Measurements from ENCODE around the gene LRCH4.

Gene LRCH4

DNA sequence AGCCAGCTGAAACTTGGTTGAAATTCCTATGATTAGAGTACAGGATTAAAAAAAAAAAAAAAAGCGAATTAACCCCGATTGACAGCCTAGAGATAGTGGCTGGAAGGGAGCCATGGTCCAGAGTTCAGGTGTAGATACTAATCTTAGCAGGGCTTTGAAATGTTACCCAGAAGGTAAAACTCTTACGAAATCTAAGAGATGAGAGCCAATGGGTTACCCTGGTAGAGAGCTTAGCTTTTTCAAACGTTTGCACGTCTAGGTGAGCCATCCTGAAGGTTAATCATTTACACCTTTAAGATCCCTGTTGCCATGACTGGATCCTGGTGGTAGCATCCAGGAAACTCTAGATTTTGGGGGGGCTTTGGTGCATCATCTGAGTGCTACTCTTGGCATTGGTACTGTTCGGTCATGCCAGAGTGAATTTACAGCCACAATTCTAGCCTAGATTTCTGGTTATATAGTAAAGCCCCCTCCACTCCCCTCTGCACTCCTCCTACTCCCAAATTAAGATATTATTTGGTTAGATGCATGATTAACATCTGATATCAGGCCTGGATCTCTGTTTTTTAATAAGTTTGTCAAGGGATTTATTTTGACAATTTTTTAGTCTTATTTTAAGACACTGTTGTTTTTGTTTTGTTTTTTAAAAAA, 45.7 kb downstream of the LRCH4 start:
- Histone ChIP-seq H2AFZ (ENCODE audit: low read length) (peak overlapping the region; percentile 98), H3K4ac (ENCODE audit: low read length) (no peak overlapping the region), H3K18ac (ENCODE audit: low read length) (no peak overlapping the region), H2AK5ac (ENCODE audit: low read depth, low read length) (no peak overlapping the region), H2BK12ac (ENCODE audit: low read length) (no peak overlapping the region), H3K14ac (ENCODE audit: low read length) (no peak overlapping the region), H2BK5ac (ENCODE audit: low read length) (no peak overlapping the region), H3K27me3 (ENCODE audit: control insufficient read depth in 3 of 3, insufficient read depth in 3 of 3, low read depth in 1 of 3, low read length in 3 of 3) (peaks cover 0 to 3% (median 0%) of the 10 kb centered on the region in 3 experiments), H4K91ac (ENCODE audit: low read depth, low read length, poor library complexity) (no peak overlapping the region), H3K23ac (ENCODE audit: low read depth, low read length, poor library complexity) (no peak overlapping the region), H2BK15ac (ENCODE audit: low read length) (no peak overlapping the region), H2BK120ac (ENCODE audit: low read depth, low read length) (no peak overlapping the region), H3K4me3 (ENCODE audit: low read length in 2 of 2) (peak overlapping the region in 1 of 2 donors; percentile 80), H3K4me1 (ENCODE audit: control insufficient read depth in 2 of 2, insufficient read depth in 1 of 2, low read depth in 1 of 2, low read length in 2 of 2) (peaks cover 4 to 6% of the 10 kb centered on the region in 2 donors), H4K8ac (ENCODE audit: low read depth, low read length) (no peak overlapping the region), H3K9ac (ENCODE audit: low read depth, low read length, poor library complexity) (no peak overlapping the region), H3K4me2 (ENCODE audit: insufficient read depth, low read length, poor library complexity, severe bottlenecking) (peak overlapping the region; percentile 83), H3K27ac (replicated peaks; ENCODE audit: low read length) (no peak overlapping the region), H3K36me3 (replicated peaks in 1 of 2; ENCODE audit: control insufficient read depth in 2 of 2, insufficient read depth in 2 of 2, low read length in 2 of 2) (no peaks in the 10 kb centered on the region), H3K79me1 (ENCODE audit: low read depth, low read length) (no peaks in the 10 kb centered on the region), H3K9me3 (replicated peaks in 1 of 2; ENCODE audit: control insufficient read depth in 2 of 2, insufficient read depth in 1 of 2, low read depth in 1 of 2, low read length in 2 of 2) (no peaks in the 10 kb centered on the region)
- DNase-seq (ENCODE audit: low spot score), result no peak
- WGBS, 2 donors (ENCODE audit: extremely low coverage in 2 of 2, insufficient read length in 2 of 2, insufficient replicate concordance in 1 of 2), result no CpG with 5 or more reads among the region's 6 CpGs

DNA sequence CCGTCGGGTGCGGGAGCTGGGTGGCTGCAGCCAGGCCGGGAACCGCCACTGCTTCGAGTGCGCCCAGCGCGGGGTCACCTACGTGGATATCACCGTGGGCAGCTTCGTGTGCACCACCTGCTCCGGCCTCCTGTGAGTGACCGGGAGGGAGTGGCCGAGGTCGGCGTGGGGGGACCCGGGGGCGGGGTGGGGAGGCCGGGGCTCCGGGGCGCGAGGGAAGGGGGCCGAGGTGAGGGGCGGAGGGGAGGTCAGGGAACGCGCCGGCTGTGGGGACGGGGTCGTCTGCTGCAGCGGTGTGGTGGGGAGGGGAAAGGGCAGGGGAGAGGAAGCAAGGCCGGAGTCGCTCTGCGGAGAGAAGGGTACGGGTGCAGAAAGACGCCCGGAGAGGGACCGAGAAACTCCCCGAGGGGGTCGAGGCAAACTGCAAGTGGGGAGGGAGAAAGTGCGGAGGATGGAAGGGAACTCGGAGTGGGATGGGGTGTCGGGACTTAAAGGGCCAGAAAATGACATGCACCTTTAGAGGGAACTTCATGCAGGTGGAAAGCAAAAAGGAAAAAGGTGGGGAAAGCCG, 46.4 kb downstream of the LRCH4 start:
- peak overlapping the region; percentile 97 for H3K14ac ChIP-seq (ENCODE audit: low read length)
- no peak overlapping the region for H2AK5ac ChIP-seq (ENCODE audit: low read depth, low read length)
- H3K23ac ChIP-seq (ENCODE audit: low read depth, low read length, poor library complexity), result peak overlapping the region; percentile 98
- no peak overlapping the region for H4K8ac ChIP-seq (ENCODE audit: low read depth, low read length)
- peak overlapping the region; percentile 94 for H3K18ac ChIP-seq (ENCODE audit: low read length)
- peak overlapping the region; percentile 66 for H2BK5ac ChIP-seq (ENCODE audit: low read length)
- H3K4me3 ChIP-seq (ENCODE audit: low read length in 2 of 2), result peak overlapping the region; percentile 80 to 85
- H3K9me3 ChIP-seq (replicated peaks in 1 of 2; ENCODE audit: control insufficient read depth in 2 of 2, insufficient read depth in 1 of 2, low read depth in 1 of 2, low read length in 2 of 2), result no peaks in the 10 kb centered on the region
- no peak overlapping the region for H2BK12ac ChIP-seq (ENCODE audit: low read length)
- H2AFZ ChIP-seq (ENCODE audit: low read length), result peak overlapping the region; percentile 98
- no peaks in the 10 kb centered on the region for H3K36me3 ChIP-seq (replicated peaks in 1 of 2; ENCODE audit: control insufficient read depth in 2 of 2, insufficient read depth in 2 of 2, low read length in 2 of 2)
- H3K79me1 ChIP-seq (ENCODE audit: low read depth, low read length), result no peaks in the 10 kb centered on the region
- no peak overlapping the region for H4K91ac ChIP-seq (ENCODE audit: low read depth, low read length, poor library complexity)
- WGBS, 2 donors (ENCODE audit: extremely low coverage in 2 of 2, insufficient read length in 2 of 2, insufficient replicate concordance in 1 of 2), result no CpG with 5 or more reads among the region's 44 CpGs
- H2BK15ac ChIP-seq (ENCODE audit: low read length), result peak overlapping the region; percentile 49
- H3K27me3 ChIP-seq (ENCODE audit: control insufficient read depth in 3 of 3, insufficient read depth in 3 of 3, low read depth in 1 of 3, low read length in 3 of 3), result peaks cover 0 to 3% (median 0%) of the 10 kb centered on the region in 3 experiments
- H2BK120ac ChIP-seq (ENCODE audit: low read depth, low read length), result no peak overlapping the region
- peaks cover 3 to 4% of the 10 kb centered on the region in 2 donors for H3K4me1 ChIP-seq (ENCODE audit: control insufficient read depth in 2 of 2, insufficient read depth in 1 of 2, low read depth in 1 of 2, low read length in 2 of 2)
- no peak overlapping the region for H3K4ac ChIP-seq (ENCODE audit: low read length)
- H3K4me2 ChIP-seq (ENCODE audit: insufficient read depth, low read length, poor library complexity, severe bottlenecking), result peak overlapping the region; percentile 83
- no peak for DNase-seq (ENCODE audit: low spot score)
- H3K9ac ChIP-seq (ENCODE audit: low read depth, low read length, poor library complexity), result peak overlapping the region; percentile 90
- H3K27ac ChIP-seq (replicated peaks; ENCODE audit: low read length), result no peak overlapping the region

DNA sequence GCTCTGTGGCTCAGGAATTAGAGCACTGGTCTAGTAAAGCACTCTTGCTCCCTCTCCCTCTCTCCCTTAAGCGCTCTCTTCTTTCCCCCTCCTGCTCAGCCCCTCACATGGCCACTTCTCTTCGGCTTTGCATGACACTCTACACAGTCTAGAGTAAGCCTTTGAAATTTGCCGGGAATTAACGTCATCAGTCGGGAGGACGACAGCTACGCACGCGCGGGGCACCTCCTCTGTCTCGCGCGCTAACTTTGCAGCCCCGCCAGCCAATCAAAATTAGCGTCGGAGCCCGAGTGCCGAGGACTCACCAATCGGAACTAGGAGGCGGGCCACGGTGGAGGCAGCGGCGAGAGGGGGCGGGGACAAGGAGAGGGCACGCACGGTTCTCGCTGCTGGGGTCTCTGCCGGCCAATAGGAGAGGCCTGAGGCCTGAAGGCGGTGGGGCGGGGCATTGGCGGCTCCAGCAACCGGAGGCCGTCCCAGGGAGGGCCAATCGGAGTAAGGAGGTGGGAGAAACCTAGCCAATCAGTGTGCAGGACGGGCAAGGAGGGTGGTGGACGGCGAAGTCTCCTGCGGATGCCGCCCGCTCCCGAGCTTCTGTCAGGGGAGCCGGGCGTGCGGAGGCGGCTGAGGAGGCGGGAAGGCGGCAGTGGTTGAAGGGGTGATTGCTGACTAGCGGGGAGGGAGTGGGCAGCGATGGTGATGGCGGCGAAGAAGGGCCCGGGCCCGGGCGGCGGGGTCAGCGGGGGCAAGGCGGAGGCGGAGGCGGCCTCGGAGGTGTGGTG, 47.1 kb downstream of the LRCH4 start, which contains the start of gene AGFG2:
TSS of gene AGFG2 (plus strand) at position 550 of the 782 bp plus-strand sequence. CDS start at position 694, 144 bp downstream.
- Histone ChIP-seq H3K4me2 (ENCODE audit: insufficient read depth, low read length, poor library complexity, severe bottlenecking) (peak within 1 kb of the TSS; percentile 89), H3K4me3 (ENCODE audit: low read length in 2 of 2) (peak within 1 kb of the TSS; percentile 80 to 85), H4K91ac (ENCODE audit: low read depth, low read length, poor library complexity) (no peak within 1 kb of the TSS), H3K27me3 (ENCODE audit: control insufficient read depth in 3 of 3, insufficient read depth in 3 of 3, low read depth in 1 of 3, low read length in 3 of 3) (peaks cover 0 to 3% (median 0%) of the 10 kb centered on the region in 3 experiments), H2AFZ (ENCODE audit: low read length) (peak within 1 kb of the TSS; percentile 98), H3K4ac (ENCODE audit: low read length) (no peak within 1 kb of the TSS), H3K27ac (replicated peaks; ENCODE audit: low read length) (no peak within 1 kb of the TSS), H3K23ac (ENCODE audit: low read depth, low read length, poor library complexity) (peak within 1 kb of the TSS; percentile 98), H2BK12ac (ENCODE audit: low read length) (no peak within 1 kb of the TSS), H4K8ac (ENCODE audit: low read depth, low read length) (no peak within 1 kb of the TSS), H3K36me3 (replicated peaks in 1 of 2; ENCODE audit: control insufficient read depth in 2 of 2, insufficient read depth in 2 of 2, low read length in 2 of 2) (no peaks in the 10 kb centered on the region), H3K9ac (ENCODE audit: low read depth, low read length, poor library complexity) (peak within 1 kb of the TSS; percentile 90), H2BK15ac (ENCODE audit: low read length) (peak within 1 kb of the TSS; percentile 49), H2BK120ac (ENCODE audit: low read depth, low read length) (no peak within 1 kb of the TSS), H2BK5ac (ENCODE audit: low read length) (peak within 1 kb of the TSS; percentile 66), H3K9me3 (replicated peaks in 1 of 2; ENCODE audit: control insufficient read depth in 2 of 2, insufficient read depth in 1 of 2, low read depth in 1 of 2, low read length in 2 of 2) (no peaks in the 10 kb centered on the region), H3K14ac (ENCODE audit: low read length) (peak within 1 kb of the TSS; percentile 97), H3K79me1 (ENCODE audit: low read depth, low read length) (no peaks in the 10 kb centered on the region), H3K18ac (ENCODE audit: low read length) (peak within 1 kb of the TSS; percentile 94), H3K4me1 (ENCODE audit: control insufficient read depth in 2 of 2, insufficient read depth in 1 of 2, low read depth in 1 of 2, low read length in 2 of 2) (peaks cover 3 to 4% of the 10 kb centered on the region in 2 donors), H2AK5ac (ENCODE audit: low read depth, low read length) (no peak within 1 kb of the TSS)
- peak; percentile 100 for DNase-seq (ENCODE audit: low spot score)
- WGBS, 2 donors (ENCODE audit: extremely low coverage in 2 of 2, insufficient read length in 2 of 2, insufficient replicate concordance in 1 of 2), result no CpG with 5 or more reads among the region's 60 CpGs

DNA sequence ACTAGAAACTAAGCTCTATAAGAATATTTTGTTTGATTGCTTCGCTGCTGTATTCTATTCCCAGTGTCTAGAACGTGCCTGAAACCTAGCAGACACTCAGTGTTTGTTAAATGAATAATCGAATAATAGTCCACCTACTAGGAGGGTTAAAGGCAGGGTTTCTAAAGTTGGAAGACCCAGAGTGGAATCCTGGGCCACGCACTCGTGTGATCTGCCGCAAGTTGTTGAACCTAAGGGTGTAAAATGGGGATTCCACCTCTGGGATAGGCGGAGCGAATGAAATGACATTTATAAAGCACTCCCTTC, 47.6 kb downstream of the LRCH4 start:
- Histone ChIP-seq H2BK15ac (ENCODE audit: low read length) (no peak overlapping the region), H2AK5ac (ENCODE audit: low read depth, low read length) (no peak overlapping the region), H2BK12ac (ENCODE audit: low read length) (no peak overlapping the region), H3K27me3 (ENCODE audit: control insufficient read depth in 3 of 3, insufficient read depth in 3 of 3, low read depth in 1 of 3, low read length in 3 of 3) (peaks cover 0 to 3% (median 0%) of the 10 kb centered on the region in 3 experiments), H3K9ac (ENCODE audit: low read depth, low read length, poor library complexity) (no peak overlapping the region), H3K4me2 (ENCODE audit: insufficient read depth, low read length, poor library complexity, severe bottlenecking) (peak overlapping the region; percentile 89), H3K4me1 (ENCODE audit: control insufficient read depth in 2 of 2, insufficient read depth in 1 of 2, low read depth in 1 of 2, low read length in 2 of 2) (peaks cover 3 to 4% of the 10 kb centered on the region in 2 donors), H2BK120ac (ENCODE audit: low read depth, low read length) (no peak overlapping the region), H3K36me3 (replicated peaks in 1 of 2; ENCODE audit: control insufficient read depth in 2 of 2, insufficient read depth in 2 of 2, low read length in 2 of 2) (no peaks in the 10 kb centered on the region), H3K23ac (ENCODE audit: low read depth, low read length, poor library complexity) (no peak overlapping the region), H3K9me3 (replicated peaks in 1 of 2; ENCODE audit: control insufficient read depth in 2 of 2, insufficient read depth in 1 of 2, low read depth in 1 of 2, low read length in 2 of 2) (no peaks in the 10 kb centered on the region), H3K14ac (ENCODE audit: low read length) (no peak overlapping the region), H3K4ac (ENCODE audit: low read length) (no peak overlapping the region), H2BK5ac (ENCODE audit: low read length) (no peak overlapping the region), H3K4me3 (ENCODE audit: low read length in 2 of 2) (peak overlapping the region; percentile 42 to 76), H3K18ac (ENCODE audit: low read length) (no peak overlapping the region), H3K27ac (replicated peaks; ENCODE audit: low read length) (no peak overlapping the region), H2AFZ (ENCODE audit: low read length) (peak overlapping the region; percentile 79), H3K79me1 (ENCODE audit: low read depth, low read length) (no peaks in the 10 kb centered on the region), H4K8ac (ENCODE audit: low read depth, low read length) (no peak overlapping the region), H4K91ac (ENCODE audit: low read depth, low read length, poor library complexity) (no peak overlapping the region)
- no CpG with 5 or more reads among the region's 8 CpGs for WGBS, 2 donors (ENCODE audit: extremely low coverage in 2 of 2, insufficient read length in 2 of 2, insufficient replicate concordance in 1 of 2)
- no peak for DNase-seq (ENCODE audit: low spot score)
